GM18511 (cell line): ENCODE data around the gene FYCO1.

Experiments used
- ATAC-seq: cut with Tn5 transposase; IDR thresholded peaks from one replicate; pipeline ENCODE4 v1.9.1; 2021; ENCODE audit warnings: mild to moderate bottlenecking, moderate library complexity; ENCODE audit not compliant: unreplicated experiment

Gene FYCO1

DNA sequence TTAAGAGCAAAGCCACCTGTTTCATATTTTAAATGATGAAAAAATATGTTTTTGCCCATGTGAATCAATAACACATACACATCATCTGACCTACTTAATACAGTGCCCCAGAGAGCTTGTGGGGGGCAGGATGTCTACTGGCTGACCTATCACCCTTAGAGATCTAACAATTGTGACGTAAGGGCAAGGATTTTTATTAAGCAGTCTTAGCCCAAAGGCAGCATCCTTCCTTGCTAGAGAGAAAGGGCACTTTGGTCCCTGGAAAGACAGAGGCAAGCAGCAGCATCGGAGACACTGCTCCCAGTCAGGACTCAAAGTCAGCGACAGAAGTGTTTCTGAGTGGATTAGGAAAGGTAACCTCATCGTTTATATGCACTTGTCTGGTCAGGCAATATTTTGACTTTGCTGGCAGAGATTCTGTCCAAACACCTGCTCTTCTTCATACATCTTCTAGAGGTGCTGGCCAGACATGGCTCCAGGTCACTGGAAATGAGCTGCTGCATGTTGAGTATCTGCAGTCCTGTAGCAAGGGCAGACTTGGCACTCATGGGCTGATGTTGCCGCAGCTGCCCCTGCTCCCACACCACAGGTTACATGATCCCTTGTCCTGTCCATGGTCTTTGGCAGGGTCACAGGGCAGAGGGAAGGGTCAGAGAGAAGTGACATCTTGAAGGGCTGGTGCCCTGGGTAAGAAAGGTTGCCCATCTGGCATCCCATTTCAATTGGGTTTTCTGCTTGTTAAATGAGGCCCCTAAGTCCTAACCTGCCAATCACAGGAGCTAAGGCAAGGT lies 50.6 kb downstream of the FYCO1 start:
- ATAC-seq: no peak

DNA sequence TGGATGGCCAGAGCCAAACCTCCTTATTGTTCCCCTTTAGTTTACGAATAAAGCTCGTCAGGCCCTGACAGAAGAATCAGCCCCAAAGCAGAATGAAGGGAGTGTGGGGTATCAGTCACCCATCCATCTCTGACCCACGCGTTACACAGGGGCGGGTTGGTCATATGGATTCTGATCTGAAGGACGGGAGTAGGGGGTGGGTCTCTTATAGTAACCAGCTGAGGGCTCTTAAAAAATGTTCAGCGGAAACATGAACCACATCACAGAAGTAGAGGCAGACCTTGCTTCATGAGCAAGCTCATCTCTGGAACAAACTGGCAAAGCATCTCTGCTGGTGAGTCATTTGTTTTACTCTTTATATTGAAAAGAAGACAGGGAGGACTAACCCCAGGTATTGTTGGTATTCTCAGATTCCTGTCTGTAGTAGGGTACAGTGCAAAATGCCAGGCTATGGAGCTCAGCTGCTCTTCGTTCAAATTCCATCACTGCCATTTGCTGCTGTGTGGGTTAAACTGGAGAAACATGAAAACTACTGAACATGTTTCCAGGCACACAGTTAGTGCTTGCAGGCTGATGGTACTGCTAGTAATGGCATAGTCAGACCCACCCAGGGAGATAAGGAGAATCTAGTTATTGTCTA lies 52.3 kb downstream of the FYCO1 start, which contains the start of gene CXCR6:
TSS of gene CXCR6 (plus strand) at position 258 of the 640 bp plus-strand sequence. CDS start 3,018 bp downstream, outside the sequence.
- no peak for ATAC-seq

DNA sequence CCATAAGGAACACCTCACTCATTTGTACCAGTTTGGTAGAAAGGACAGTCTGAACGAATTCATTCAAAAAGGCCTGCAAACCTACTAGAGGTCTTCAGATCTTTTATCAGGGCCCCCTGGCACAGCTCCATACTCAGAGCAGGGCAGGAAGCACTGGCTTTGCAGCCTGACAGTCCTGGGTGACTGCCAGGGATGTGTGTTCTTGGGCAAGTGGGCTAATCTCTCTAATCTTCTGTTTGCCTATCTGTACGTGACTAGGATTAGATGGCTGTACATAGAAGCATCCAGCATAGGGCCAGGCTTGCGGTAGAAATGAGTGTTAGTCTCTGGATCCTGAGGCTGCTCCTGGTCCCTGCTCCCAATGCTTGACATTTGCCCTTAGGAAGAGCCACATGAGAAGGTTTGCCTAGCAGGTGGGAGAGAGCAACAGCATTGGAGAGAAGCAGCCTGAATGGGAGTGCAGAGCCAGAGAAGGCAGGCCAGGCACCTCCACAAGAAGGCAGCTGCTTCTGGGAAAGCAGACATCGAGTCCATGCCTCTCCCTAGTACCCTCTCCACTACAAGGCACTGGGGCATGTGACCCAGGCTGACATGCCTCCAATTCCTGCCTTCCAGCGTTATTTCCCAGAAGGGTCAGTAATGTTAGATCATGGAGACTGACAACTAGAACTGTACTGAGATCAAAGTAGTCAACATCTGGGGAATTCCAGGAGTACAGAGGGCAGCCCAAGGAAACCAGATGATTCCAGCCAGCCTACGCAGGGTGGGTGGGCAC lies 53.4 kb downstream of the FYCO1 start:
- ATAC-seq: no peak

DNA sequence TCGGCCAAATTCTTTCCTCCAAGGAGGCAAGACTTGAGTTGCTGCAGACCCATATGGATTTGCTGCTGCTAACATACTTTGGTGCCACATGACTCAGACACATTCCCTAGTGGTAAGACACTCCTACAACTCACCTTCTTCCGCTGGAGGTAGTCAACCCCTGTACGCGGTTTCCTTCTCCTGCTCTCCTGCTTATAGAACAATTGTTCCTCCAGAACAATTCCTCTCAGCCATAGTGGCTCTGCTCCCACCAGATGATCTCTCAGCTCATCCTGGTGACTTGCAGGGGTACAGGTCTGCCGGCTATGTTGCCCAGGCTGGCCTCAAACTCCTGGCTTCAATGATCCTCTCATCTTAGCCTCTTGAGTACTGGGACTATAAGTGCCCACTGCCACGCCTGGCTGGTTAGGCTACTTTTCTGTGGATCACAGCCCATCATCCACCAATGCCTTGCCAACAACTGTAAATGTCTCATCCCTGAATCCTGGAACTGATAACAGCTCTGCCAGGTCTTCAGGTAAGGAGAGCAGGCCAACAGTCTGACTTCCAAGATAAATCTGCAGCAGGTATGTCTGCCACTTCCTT lies 54.8 kb downstream of the FYCO1 start:
- ATAC-seq: no peak

DNA sequence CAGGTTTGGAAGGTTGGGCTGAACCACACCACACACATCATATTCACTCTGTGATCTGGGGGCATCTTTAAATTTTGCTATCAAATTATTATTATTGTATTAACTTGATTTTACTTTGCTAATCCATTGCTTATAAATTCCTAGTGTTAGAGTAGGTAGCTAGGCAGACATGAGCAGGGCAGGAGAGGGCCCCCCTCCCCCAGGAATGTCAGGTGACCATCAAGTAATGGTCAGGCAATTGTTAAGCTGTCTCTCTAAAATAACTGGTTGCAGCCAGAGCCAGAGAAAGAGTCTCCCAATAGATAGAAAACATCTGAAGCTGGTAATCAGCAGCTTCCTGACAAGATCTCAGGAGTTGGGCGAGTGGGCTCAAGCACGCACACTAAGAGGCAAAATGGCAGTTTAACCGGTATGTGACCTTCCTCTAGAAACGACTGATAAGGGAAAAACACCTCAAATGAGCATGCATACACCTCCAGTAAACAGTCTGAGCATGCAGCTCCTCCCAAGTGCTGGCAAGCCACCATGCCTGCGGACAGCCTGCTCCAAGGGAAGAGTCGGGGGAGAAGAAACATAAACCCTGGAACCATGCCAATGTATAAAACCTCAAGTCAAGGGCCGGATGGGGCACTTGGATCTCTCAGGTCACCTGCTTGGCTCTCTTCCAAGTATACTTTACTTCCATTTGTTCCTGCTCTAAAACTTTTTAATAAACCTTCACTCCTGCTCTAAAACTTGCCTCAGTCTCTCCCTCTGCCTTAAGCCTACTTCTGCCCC lies 55.4 kb downstream of the FYCO1 start:
- no peak for ATAC-seq

DNA sequence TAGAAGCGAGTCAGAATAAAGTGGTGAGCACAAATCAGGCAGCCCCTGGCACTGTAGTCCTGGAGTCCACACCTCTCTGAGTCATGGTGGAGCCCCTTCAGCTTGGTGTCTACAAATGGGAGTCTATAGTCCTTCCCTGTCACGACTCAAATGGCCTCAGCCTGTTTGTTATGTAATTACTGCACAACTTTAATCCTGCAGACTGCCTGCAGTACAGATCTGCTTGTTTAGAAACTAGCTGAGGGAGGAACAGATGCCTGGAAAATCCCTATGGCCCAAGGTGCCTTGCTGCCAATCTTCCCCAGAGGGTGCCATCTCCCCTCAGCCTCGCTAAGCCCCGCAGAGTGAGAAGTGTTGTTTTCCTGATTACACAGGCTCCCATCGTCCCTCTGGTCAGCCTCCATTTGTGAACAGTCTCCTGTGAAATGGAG lies 56.3 kb downstream of the FYCO1 start:
- no peak for ATAC-seq

DNA sequence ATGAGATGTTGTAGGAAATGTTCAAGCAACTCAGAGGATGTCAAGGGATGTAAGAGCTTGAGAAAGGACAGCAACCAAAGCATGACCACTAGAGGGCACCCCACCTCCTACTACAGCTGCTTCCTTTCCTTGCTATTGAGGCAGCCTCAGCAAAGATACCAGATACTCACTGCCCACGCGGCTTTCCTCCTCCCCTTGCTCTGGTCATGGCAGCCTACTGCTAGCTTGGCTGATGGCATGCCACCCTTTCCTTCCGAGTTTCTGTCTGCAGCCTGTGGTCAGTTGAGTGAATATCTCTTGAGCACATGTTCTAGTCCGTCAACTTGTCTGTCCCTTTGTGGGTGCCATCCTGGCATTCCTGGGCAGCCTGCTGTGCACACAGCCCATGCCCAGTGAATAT lies 56.8 kb downstream of the FYCO1 start:
- no peak for ATAC-seq

DNA sequence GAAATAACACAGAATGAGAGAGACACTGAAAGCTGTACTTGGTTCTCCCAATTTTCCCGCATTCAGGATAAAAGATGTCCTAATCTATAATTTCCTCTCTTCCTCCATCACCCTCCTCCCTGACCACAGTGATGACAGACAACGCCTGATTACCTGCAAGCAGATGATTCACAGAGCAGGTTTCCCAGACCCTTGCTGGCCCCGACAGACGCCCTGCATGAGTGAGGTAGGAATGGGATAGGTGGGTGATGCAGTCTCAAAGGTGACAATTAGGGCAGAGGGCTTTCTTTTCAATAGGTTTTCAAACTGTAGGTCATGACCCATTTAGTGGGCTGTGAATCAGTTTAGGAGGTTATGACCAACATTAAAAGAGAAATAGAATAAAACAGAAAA lies 57.6 kb downstream of the FYCO1 start:
- ATAC-seq: no peak

DNA sequence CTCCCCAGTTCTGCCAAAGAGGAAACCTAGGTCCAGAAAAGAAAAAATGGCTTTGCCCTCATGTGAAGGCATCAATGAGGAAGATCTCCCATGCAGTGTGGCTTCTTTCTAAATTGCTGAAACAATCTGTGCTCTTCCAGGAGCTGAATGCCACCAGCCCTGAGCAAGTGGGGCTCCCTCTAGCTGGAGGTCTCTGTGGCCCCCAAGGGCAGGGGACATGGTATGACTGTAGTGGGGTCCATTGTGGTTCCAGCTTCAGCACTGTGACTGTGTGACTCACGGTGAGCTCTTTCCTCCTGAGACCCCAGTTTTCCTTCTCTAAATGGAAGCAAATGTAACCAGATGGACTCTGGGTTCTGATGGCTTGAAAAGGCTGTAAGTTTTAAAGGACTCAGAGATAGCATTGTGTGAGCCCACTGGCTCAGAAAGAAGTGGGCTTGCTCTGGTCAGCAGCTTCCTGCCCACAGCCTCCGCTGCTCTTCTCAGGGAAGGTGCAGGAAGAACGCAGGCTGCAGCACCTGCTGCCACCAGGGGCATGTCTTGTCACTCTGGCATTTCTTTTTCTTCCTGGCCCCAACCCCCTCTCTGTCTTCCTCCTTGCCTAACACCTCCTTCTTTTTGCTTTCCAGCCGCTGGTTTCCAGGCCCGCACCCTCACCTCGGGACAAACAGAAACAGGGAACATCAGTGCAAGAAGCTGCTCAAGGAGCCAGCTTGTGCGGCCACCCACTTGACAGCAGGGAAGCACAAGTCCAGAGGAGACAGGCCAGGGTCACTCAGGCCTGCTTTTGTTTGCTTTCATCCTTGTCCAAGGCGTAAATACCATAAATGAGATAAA lies 58.2 kb downstream of the FYCO1 start:
- ATAC-seq: no peak

DNA sequence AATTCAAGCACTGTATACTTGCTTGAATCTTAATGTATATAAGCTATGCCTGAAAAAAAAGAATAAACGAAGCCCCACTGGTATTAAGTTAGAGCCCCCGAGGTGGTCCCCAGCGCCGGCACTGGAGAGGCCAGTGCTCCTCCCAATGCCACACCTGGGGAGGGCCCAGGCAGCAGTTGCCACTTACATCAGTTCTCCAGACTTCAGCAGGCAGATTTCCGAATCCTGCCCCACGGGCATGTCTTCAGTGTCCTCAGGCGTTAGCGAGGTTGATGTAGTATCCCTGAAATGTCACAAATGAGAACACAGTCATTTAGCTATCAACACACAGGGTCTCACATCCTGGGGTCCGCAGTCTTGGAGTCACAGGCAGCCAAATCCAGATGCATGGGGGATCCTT lies 59.4 kb downstream of the FYCO1 start:
- ATAC-seq: no peak

DNA sequence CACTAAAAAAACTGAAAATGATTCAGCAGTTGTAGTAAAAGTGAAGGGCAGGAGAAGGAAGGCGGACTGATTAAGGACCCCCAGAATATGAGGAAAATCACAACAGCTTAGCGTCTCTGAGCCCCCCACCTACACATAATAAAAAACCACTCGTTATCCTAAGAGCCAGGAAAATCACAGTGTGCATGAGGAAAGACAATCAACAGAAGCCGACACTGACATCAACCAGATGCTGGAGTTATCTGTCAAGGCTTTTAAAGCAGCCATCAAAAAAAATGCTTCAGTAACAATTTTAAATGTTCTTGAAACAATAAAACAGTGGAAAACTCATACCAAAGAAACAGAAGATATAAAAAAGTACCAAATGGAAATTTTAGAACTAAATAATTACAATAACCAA lies 62.0 kb downstream of the FYCO1 start:
- no peak for ATAC-seq

DNA sequence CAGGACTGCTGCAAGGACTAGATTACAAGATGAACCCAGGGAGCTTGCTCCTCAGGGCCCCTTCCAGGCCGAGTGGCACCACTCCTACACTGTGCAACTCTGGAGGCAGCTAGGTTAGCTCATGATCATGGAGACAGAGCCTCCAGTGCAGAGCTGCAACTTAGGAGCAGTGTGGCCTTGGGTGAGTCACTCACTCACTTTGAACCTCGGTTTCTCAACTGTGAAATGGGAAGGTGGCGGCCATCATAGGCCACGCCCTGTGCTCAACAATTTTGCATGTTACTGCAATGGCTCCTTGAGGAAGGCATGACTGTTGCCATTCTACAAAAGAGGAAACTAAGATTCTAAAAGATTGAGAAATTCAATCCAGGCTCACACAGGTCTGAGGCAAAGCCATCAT lies 63.5 kb downstream of the FYCO1 start:
- ATAC-seq: no peak

DNA sequence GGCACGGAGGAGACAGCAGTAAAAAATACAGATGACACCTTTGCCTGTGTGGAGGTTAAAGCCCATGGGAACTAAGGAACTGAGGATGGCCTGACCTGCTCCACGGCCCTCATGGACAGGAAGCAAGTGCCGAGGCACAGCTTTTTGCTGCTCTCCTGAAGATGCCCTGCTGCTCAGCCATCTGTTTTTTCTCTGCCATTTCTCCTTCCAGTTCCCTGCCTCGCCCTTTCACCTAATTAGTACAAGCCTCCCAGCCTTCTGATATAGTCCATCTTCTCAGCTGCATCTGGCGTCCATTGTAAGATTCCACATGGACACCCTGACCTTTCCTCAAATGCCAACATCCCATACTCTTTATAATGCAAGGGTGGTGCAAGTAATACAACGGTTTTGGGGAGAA lies 64.1 kb downstream of the FYCO1 start:
- no peak for ATAC-seq

DNA sequence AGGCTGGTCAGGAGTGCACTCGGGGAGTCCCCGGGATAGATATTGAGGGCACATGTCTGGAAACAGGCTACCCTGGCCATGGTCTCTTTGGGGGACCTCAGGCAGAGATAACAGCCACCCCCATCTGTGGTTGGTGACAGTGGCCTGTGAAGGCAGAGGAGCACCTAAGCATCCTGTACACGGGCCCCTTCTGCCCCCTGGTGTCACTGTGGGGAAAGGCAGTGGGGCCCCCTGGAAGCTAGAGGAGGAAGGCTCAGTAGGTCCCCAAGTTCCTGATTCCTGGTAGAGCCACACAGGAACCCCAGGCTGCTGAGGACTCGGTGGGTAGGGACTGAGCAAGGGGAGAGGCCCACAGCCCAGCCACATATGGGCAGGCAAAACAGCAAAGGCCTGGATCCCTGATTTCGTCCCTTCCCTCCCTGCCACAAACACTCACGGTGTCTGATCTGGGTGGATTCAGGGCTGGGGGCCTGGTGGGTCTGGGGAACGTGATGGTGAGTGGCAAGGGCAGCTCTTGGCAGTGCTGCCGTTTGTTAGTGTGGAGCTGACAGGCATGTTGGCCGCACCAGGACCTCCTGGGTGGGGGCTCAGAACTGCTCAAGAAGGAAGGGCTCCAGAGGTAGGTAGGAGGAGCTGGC lies 66.5 kb downstream of the FYCO1 start:
- no peak for ATAC-seq

DNA sequence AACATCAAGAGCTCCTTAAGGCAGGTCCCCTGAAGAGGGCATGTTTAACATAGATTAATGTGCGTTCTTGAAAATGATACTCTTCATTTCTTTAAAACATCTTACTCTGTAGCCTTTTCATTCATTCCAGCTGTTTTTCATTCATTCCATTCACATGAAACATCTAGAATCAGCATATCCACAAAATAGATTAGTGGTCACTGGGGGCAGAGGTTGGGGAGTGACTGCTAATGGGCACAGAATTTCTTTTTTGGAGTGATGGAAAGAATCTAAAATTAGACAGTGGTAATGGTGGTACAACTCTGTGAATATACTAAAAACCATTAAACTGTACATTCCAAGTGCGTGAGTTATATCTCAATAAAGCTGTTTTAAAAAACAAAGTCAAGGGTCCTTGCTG lies 67.7 kb downstream of the FYCO1 start:
- no peak for ATAC-seq

DNA sequence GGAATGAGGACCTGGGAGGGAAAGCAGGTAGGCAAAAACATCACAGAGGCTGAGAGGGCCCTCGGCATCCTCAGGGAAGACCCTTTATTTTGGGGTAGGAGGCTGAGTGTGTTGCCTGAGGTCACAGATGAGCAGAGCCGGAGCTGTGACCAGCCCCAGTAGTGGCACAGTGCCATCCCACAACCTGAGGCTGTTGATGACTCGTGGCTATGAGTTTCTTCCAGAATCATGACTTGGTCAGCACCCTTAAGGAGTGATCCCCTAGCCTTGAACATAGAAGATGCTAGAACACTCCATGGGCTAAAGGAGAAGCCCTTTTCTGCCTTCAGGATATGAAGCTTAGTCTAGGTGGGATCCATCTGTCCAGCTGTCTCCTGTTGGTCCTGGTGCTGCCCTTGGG lies 71.9 kb downstream of the FYCO1 start:
- no peak for ATAC-seq

DNA sequence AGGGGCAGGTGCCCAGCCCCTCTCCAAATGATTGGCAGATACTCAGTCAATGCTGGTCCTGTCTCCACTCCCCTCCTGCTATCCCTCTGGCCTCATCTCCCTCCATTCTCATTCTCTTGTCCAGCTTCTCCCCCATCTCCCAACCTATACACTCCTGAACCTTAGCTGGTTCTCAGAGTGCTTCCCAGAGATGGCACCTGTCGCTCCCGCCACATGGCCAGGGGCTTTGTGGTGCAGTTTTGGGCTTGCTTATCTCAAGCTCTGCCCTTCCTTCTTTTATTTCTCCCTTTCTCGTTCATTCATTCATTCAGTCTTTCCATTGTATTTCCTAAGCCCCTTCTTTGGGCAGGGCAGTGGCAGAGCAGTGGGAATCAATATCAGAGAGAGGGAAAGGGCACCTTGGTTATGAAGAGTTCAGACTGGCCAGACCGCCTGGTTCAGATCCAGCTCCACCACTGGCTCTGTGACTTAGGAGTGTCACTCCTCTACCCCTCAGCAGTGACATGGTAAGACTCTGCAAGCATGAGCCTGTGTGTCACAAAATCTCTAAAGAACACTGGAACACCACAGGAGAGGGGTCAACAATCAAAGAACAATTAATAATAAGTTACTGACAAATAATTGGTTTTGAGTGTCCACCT lies 72.6 kb downstream of the FYCO1 start:
- no peak for ATAC-seq

DNA sequence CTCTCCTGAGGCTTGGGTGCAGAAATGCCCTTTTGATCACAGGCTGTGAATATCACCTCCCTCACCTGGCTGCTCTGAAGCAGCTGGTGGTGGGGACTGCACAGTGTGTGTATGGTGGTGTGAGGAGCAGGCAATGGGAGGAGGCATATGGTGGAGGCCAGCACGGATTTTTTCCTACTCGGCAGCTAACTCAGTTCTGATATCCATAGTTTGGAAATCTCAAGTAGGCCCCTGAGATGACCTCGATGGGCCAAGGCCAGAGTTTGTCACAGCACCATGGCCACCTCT lies 73.6 kb downstream of the FYCO1 start:
- no peak for ATAC-seq
